GM23338 (cell line): ENCODE measurements around the gene ARMC9. TPM values are rescaled to one million over a fixed set of nuclear protein-coding genes. Genes with fewer than 3 reads are reported as not detected.

Experiments used
- ATAC-seq: fragments of 200-7000 bp; cut with Tn5 transposase; 3 replicates; pipeline ENCODE4 v1.9.1; 2020
- DNase-seq: peaks from one replicate; pipeline ENCODE4 v3.0.0-alpha.2; 2015; ENCODE audit warnings: low spot score
- H2AFZ ChIP-seq: fragments of 200-600 bp; sonication (generic); 2 replicates; pipeline ENCODE4 v1.8.0; 2016; ENCODE audit warnings: antibody characterized with exemption, mild to moderate bottlenecking, moderate library complexity
- H3F3A ChIP-seq: fragments of 200-600 bp; sonication (generic); replicated peaks from 2 replicates; pipeline ENCODE4 v1.8.0; 2017; ENCODE audit warnings: antibody characterized with exemption, mixed run types, low read depth
- H3K27ac ChIP-seq: fragments of 200-600 bp; sonication (generic); 2 replicates; pipeline ENCODE4 v1.6.1; 2016; ENCODE audit warnings: low read depth
- H3K27me3 ChIP-seq: fragments of 200-600 bp; sonication (generic); 2 replicates; pipeline ENCODE4 v1.8.0; 2016; ENCODE audit warnings: mild to moderate bottlenecking, mixed run types, moderate library complexity; ENCODE audit not compliant: insufficient read depth
- H3K36me3 ChIP-seq: fragments of 200-600 bp; sonication (generic); 2 replicates; pipeline ENCODE4 v1.8.0; 2016; ENCODE audit warnings: mild to moderate bottlenecking; ENCODE audit not compliant: insufficient read depth
- H3K4me1 ChIP-seq: fragments of 200-600 bp; sonication (generic); 2 replicates; pipeline ENCODE4 v1.8.0; 2016; ENCODE audit warnings: mild to moderate bottlenecking, moderate library complexity; ENCODE audit not compliant: insufficient read depth
- H3K4me2 ChIP-seq: fragments of 200-600 bp; sonication (generic); 2 replicates; pipeline ENCODE4 v1.7.1; 2017; ENCODE audit warnings: mixed run types
- H3K4me3 ChIP-seq: fragments of 200-600 bp; sonication (generic); 2 replicates; pipeline ENCODE4 v1.6.1; 2016; ENCODE audit warnings: mixed run types
- H3K79me2 ChIP-seq: fragments of 200-600 bp; sonication (generic); replicated peaks from 2 replicates; pipeline ENCODE4 v1.8.0; 2017; ENCODE audit warnings: mild to moderate bottlenecking; ENCODE audit not compliant: insufficient read depth
- H3K9me2 ChIP-seq: fragments of 200-600 bp; sonication (generic); 2 replicates; pipeline ENCODE4 v1.8.0; 2017; ENCODE audit not compliant: insufficient read depth
- H4K20me1 ChIP-seq: fragments of 200-600 bp; sonication (generic); replicated peaks from 2 replicates; pipeline ENCODE4 v1.8.0; 2017; ENCODE audit warnings: mild to moderate bottlenecking; ENCODE audit not compliant: insufficient read depth
- H3K27ac Mint-ChIP-seq: 2 replicates; pipeline ENCODE4 v1.8.0; 2020; ENCODE audit warnings: inconsistent platforms, mild to moderate bottlenecking, moderate library complexity, mixed read lengths
- H3K27me3 Mint-ChIP-seq: 3 replicates; pipeline ENCODE4 v1.8.0; 2022; ENCODE audit warnings: low read depth, mild to moderate bottlenecking, moderate library complexity, mixed read lengths, inconsistent platforms; ENCODE audit not compliant: insufficient read depth, poor library complexity
- H3K36me3 Mint-ChIP-seq: 3 replicates; pipeline ENCODE4 v1.8.0; 2021; ENCODE audit warnings: low read depth, mild to moderate bottlenecking, inconsistent platforms, moderate library complexity, mixed read lengths
- H3K4me1 Mint-ChIP-seq: 3 replicates; pipeline ENCODE4 v1.8.0; 2020; ENCODE audit warnings: mild to moderate bottlenecking, inconsistent platforms, mixed read lengths
- H3K4me3 Mint-ChIP-seq: 3 replicates; pipeline ENCODE4 v1.8.0; 2021; ENCODE audit warnings: moderate library complexity, mild to moderate bottlenecking, inconsistent platforms, mixed read lengths
- H3K9me3 Mint-ChIP-seq: 3 replicates; pipeline ENCODE4 v1.8.0; 2020; ENCODE audit warnings: moderate library complexity, mild to moderate bottlenecking, inconsistent platforms, mixed read lengths
- CREB1 ChIP-seq: fragments of 250-450 bp; sonication (Bioruptor Pico); IDR thresholded peaks from 2 replicates; pipeline ENCODE4 v1.5.0; 2020; ENCODE audit warnings: low read depth, mild to moderate bottlenecking, moderate library complexity
- CTCF ChIP-seq, 2 experiments: fragments of 200-600 bp in 1 of 2; sonication (generic) in 1 of 2; conservative IDR thresholded peaks; 2 replicates each; pipeline versions ENCODE4 v1.5.1 to v1.6.1; 2016 to 2017; ENCODE audit warnings: antibody characterized with exemption in 2 of 2, low read depth in 2 of 2, mild to moderate bottlenecking in 2 of 2, moderate library complexity in 1 of 2
- POLR2AphosphoS5 ChIP-seq: IDR thresholded peaks from 2 replicates; pipeline ENCODE4 v1.6.1; 2016; ENCODE audit warnings: antibody characterized with exemption, low read depth
- STAT1 ChIP-seq: IDR thresholded peaks from one replicate; pipeline ENCODE4 v1.6.1; 2016; ENCODE audit warnings: antibody characterized with exemption; ENCODE audit not compliant: unreplicated experiment
- ZNF331 ChIP-seq: fragments of 250-450 bp; sonication (Bioruptor Pico); IDR thresholded peaks from 2 replicates; pipeline ENCODE4 v1.5.0; 2020; ENCODE audit warnings: low read depth, mild to moderate bottlenecking, moderate library complexity
- ZNF462 ChIP-seq: fragments of 250-450 bp; sonication (Bioruptor Pico); IDR thresholded peaks from 2 replicates; pipeline ENCODE4 v1.5.0; 2020; ENCODE audit warnings: mild to moderate bottlenecking, moderate library complexity
- polyA plus RNA-seq: library from polyadenylated mRNA; unstranded; fragments of >200 nt; fragmentation: Nextera tagmentation; extraction: Ambion mirVana; gene quantifications from 2 replicates; pipeline ENCODE4 v1.2.1, GENCODE V29; 2016
- total RNA-seq: library from RNA; depleted of rRNA; stranded (reverse); fragments of >200 nt; shearing (Covaris generic); gene quantifications from 2 replicates; pipeline ENCODE4 v1.2.3, GENCODE V29; 2014

ARMC9 gene
- total and polyA plus RNA-seq, 2 experiments from 2014 or later, result 29.2 to 56.0 TPM

- TF ChIP-seq ZNF462 (CRISPR knock-in tag) (no peak), CREB1 (CRISPR knock-in tag) (no peak)
These were observed 168.7 kb downstream of the ARMC9 start (continued) for GRCh38 chr2:231367178-231367577.

- Histone ChIP-seq H3K4me1 (peaks cover 52% of the 10 kb centered on the region), H3K4me3 (peak overlapping the region; percentile 43), H4K20me1 (no peaks in the 10 kb centered on the region), H3K79me2 (no peaks in the 10 kb centered on the region), H3K27me3 (no peaks in the 10 kb centered on the region), H3K4me2 (peak overlapping the region; percentile 79), H3K9me2 (no peaks in the 10 kb centered on the region), H3K36me3 (no peaks in the 10 kb centered on the region), H3K27ac (peak overlapping the region; percentile 99), H2AFZ (no peak overlapping the region; the same call in 1 of the 2 replicates), H3F3A (peaks cover 25% of the 10 kb centered on the region)
- peaks cover 8% of the 10 kb centered on the region; the same call in 2 of the 3 replicates for H3K36me3 Mint-ChIP-seq
- H3K27ac Mint-ChIP-seq, result peak overlapping the region; percentile 95
- ATAC-seq, result peak; percentile 34
- DNase-seq, result peak; percentile 59
- H3K4me1 Mint-ChIP-seq, result peaks cover 52% of the 10 kb centered on the region
- H3K27me3 Mint-ChIP-seq, result peaks cover 28% of the 10 kb centered on the region
- H3K9me3 Mint-ChIP-seq, result no peaks in the 10 kb centered on the region
- H3K4me3 Mint-ChIP-seq, result peak overlapping the region; percentile 57
- TF ChIP-seq ZNF462 (CRISPR knock-in tag) (no peak; the same call in 1 of the 2 replicates), CTCF (conservative IDR thresholded peaks at IDR 0.05; ENCODE audit: low read depth in 2 of 2) (no peak), ZNF331 (CRISPR knock-in tag) (no peak), POLR2AphosphoS5 (no peak), STAT1 (no peak)
These were observed 171.4 kb downstream of the ARMC9 start for GRCh38 chr2:231369580-231370428.
